ENCODE measurements around the gene CCDC88C.

Gene CCDC88C

GRCh38 chr14:91378930-91379578 lies 38.6 kb downstream of the CCDC88C start:
- H3K27me3 ChIP-seq (ENCODE audit: insufficient read depth, low read length): no peaks in the 10 kb centered on the region
- no peak for TF ChIP-seq EZH2 (IDR thresholded peaks at IDR 0.05; ENCODE audit: borderline replicate concordance, low read length)
- TF ChIP-seq CTCF (IDR thresholded peaks at IDR 0.05; ENCODE audit: low read length): no peak
- H3F3A ChIP-seq (ENCODE audit: insufficient read depth, low read length): no peaks in the 10 kb centered on the region; the same call in 1 of the 2 replicates
- no peak overlapping the region; the same call in 1 of the 2 replicates for H3K9ac ChIP-seq (ENCODE audit: low read length)
- no peaks in the 10 kb centered on the region for H3K9me3 ChIP-seq (ENCODE audit: low read length)
- peak overlapping the region; percentile 99 for H3K27ac ChIP-seq (ENCODE audit: low read depth, low read length, poor library complexity, severe bottlenecking)
- H3K4me2 ChIP-seq (ENCODE audit: low read length): peak overlapping the region; percentile 75; the same call in 1 of the 2 replicates
- H2AFZ ChIP-seq (ENCODE audit: low read length): no peak overlapping the region
- no peaks in the 10 kb centered on the region for H3K9me2 ChIP-seq (ENCODE audit: low read depth, low read length)
- H3K79me2 ChIP-seq (ENCODE audit: insufficient read depth, low read length): peaks cover 73% of the 10 kb centered on the region
- H3K4me1 ChIP-seq (ENCODE audit: insufficient read depth, low read length, severe bottlenecking): peaks cover 100% of the 10 kb centered on the region
- H3K4me3 ChIP-seq (ENCODE audit: low read depth, low read length, poor library complexity, severe bottlenecking): no peak overlapping the region
- H3K36me3 ChIP-seq (ENCODE audit: insufficient read depth, low read length): peaks cover 24% of the 10 kb centered on the region; the same call in 1 of the 2 replicates
- no peaks in the 10 kb centered on the region for H4K20me1 ChIP-seq (ENCODE audit: insufficient read depth, low read length)

DNA sequence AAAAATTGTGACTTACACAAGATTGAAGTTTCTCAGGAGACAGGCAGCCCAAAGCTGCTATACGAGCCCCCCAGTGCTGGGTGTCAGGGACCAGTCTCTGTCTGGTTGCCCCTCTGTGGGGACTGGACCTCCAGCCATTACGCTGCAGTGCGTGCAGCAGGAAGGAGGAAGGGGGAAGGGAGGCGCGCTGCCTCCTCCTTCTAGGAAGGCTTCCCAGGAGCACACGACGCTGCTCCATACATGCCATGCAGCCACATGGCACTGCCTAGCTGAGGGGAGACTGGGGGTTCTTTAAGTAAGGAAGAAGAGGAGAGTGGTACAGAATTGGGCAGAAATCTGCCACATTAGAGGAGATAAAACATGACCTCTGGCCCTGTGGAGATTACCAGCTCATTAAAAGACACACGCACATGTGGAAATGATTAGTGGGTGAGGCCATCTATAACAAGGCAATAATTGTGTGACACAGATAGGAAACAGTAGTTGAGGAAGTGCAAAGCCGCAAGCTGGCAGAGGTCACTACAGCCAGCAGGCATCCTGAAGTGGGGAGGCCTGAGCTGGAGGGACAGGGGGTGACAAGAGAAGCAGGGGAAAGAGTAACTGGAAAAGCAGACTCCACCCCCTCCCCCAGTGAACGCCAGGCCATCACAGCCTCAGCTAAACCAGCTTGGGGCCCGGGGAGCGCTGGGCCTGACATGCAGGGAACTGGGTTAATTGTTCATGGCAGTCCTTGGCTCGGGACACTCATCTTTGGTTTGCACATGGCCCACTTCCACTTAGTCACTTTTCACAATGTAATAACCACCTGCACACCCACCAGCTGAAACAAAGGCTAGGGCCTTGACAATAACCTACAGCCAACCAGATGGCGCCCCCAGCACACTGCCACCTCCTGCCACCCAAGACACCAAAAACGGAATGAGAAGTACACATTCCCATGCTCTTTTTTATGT lies 39.6 kb downstream of the CCDC88C start:
- Histone ChIP-seq H3K9ac (ENCODE audit: low read length) (peak overlapping the region; percentile 66), H3K9me2 (ENCODE audit: low read depth, low read length) (no peaks in the 10 kb centered on the region), H4K20me1 (ENCODE audit: insufficient read depth, low read length) (no peaks in the 10 kb centered on the region), H3K9me3 (ENCODE audit: low read length) (no peaks in the 10 kb centered on the region), H3F3A (ENCODE audit: insufficient read depth, low read length) (no peaks in the 10 kb centered on the region; the same call in 1 of the 2 replicates), H3K4me3 (ENCODE audit: low read depth, low read length, poor library complexity, severe bottlenecking) (peak overlapping the region; percentile 48), H3K27ac (ENCODE audit: low read depth, low read length, poor library complexity, severe bottlenecking) (peak overlapping the region; percentile 99), H3K27me3 (ENCODE audit: insufficient read depth, low read length) (no peaks in the 10 kb centered on the region), H3K4me2 (ENCODE audit: low read length) (peak overlapping the region; percentile 75), H3K4me1 (ENCODE audit: insufficient read depth, low read length, severe bottlenecking) (peaks cover 100% of the 10 kb centered on the region), H3K79me2 (ENCODE audit: insufficient read depth, low read length) (peaks cover 62% of the 10 kb centered on the region), H3K36me3 (ENCODE audit: insufficient read depth, low read length) (peaks cover 24% of the 10 kb centered on the region; the same call in 1 of the 2 replicates), H2AFZ (ENCODE audit: low read length) (no peak overlapping the region)
- TF ChIP-seq CTCF (IDR thresholded peaks at IDR 0.05; ENCODE audit: low read length) (peak; percentile 42), EZH2 (IDR thresholded peaks at IDR 0.05; ENCODE audit: borderline replicate concordance, low read length) (no peak)

DNA sequence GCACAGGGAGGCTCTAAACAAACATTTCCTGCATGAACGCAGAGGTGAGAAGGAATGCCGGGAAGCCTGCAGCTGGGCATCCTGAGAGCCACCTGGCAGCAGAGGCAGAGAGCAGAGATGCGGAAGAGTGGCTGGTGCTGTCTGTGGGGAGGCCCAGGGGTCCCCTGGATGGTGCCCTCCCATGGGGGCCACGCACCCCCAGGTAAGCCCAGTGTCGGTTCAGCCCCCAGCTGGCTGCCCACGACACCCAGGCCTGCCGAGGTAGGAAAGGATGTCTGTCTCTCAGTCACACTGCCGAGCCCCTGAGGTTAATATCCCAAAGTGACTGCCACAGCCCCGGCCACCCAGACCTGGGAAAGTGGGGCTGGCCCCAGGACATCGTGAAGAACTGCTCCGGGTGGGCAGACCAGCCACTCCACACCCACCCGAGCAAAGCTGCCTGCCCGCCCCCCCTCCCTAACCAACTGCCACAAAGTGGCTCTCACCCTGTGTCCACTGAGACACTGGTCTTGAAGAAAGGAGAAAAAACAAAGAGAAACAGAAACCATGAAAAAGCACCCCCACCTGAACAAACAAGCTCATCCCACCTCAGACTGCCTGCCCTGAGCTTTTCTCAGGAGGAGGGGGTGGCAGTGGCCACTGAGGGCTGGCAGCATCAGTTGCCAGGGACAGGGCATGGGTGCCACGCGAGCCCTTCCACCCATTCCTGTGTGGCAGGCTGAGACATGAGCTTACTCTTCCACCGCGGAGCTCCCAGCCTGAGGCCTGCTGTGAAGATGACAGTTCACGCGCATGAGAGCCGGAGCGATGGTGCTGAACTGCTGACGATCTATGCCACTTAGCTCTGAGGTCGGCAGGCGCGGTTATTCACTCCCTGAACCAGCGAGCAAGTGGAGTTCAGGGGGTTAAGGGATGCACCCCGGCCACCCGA lies 40.8 kb downstream of the CCDC88C start:
- Histone ChIP-seq H3K4me1 (ENCODE audit: insufficient read depth, low read length, severe bottlenecking) (peaks cover 100% of the 10 kb centered on the region), H3K9me3 (ENCODE audit: low read length) (no peaks in the 10 kb centered on the region), H3F3A (ENCODE audit: insufficient read depth, low read length) (no peaks in the 10 kb centered on the region; the same call in 1 of the 2 replicates), H3K79me2 (ENCODE audit: insufficient read depth, low read length) (peaks cover 55% of the 10 kb centered on the region), H3K4me3 (ENCODE audit: low read depth, low read length, poor library complexity, severe bottlenecking) (peak overlapping the region; percentile 48), H3K27ac (ENCODE audit: low read depth, low read length, poor library complexity, severe bottlenecking) (peak overlapping the region; percentile 99), H2AFZ (ENCODE audit: low read length) (no peak overlapping the region), H3K9ac (ENCODE audit: low read length) (peak overlapping the region; percentile 68), H3K4me2 (ENCODE audit: low read length) (peak overlapping the region; percentile 75), H3K27me3 (ENCODE audit: insufficient read depth, low read length) (no peaks in the 10 kb centered on the region), H3K36me3 (ENCODE audit: insufficient read depth, low read length) (peaks cover 24% of the 10 kb centered on the region; the same call in 1 of the 2 replicates), H4K20me1 (ENCODE audit: insufficient read depth, low read length) (no peaks in the 10 kb centered on the region), H3K9me2 (ENCODE audit: low read depth, low read length) (no peaks in the 10 kb centered on the region)
- TF ChIP-seq CTCF (IDR thresholded peaks at IDR 0.05; ENCODE audit: low read length) (no peak), EZH2 (IDR thresholded peaks at IDR 0.05; ENCODE audit: borderline replicate concordance, low read length) (no peak)
